MCF 10A (cell line): ENCODE results near the gene GID8. TPM values are rescaled to one million over a fixed set of nuclear protein-coding genes. Genes with fewer than 3 reads are reported as not detected.

ENCODE experiments used
- BruUV-seq: library from RNA; stranded (reverse); fragments of 400-500 nt; replicated peaks from 2 replicates; lab custom pipeline; 2021; lab: Mats Ljungman, UMichigan
- CTCF ChIA-PET: fragments of 300-600 bp; sonication (Branson Sonifier 250); formaldehyde crosslinking; extraction: SDS; loops from one replicate; lab custom pipeline; 2021; ENCODE audit warnings: antibody characterized with exemption, inconsistent platforms; lab: Yijun Ruan, JAX
- POLR2A ChIA-PET: fragments of 300-600, 350-650 bp; sonication (Branson Sonifier 250); formaldehyde crosslinking; extraction: SDS; loops from one replicate; lab custom pipeline; 2020; ENCODE audit warnings: antibody characterized with exemption, inconsistent platforms; lab: Yijun Ruan, JAX
- DNase-seq: peaks from one replicate; pipeline ENCODE4 v3.0.0-alpha.2; 2018; ENCODE audit not compliant: unreplicated experiment
- H3K27ac Mint-ChIP-seq: one replicate; pipeline ENCODE4 v1.8.0; 2022; ENCODE audit warnings: mild to moderate bottlenecking, low read depth, mixed read lengths; ENCODE audit not compliant: unreplicated experiment
- H3K27me3 Mint-ChIP-seq: one replicate; pipeline ENCODE4 v1.8.0; 2022; ENCODE audit warnings: mixed read lengths; ENCODE audit not compliant: insufficient read depth, unreplicated experiment
- H3K36me3 Mint-ChIP-seq: one replicate; pipeline ENCODE4 v1.8.0; 2022; ENCODE audit warnings: mild to moderate bottlenecking, moderate library complexity, mixed read lengths; ENCODE audit not compliant: insufficient read depth, unreplicated experiment
- H3K4me1 Mint-ChIP-seq: one replicate; pipeline ENCODE4 v1.8.0; 2022; ENCODE audit warnings: mixed read lengths; ENCODE audit not compliant: insufficient read depth, unreplicated experiment
- H3K4me3 Mint-ChIP-seq: one replicate; pipeline ENCODE4 v1.8.0; 2022; ENCODE audit warnings: mild to moderate bottlenecking, moderate library complexity, mixed read lengths; ENCODE audit not compliant: unreplicated experiment
- H3K9me3 Mint-ChIP-seq: one replicate; pipeline ENCODE4 v1.8.0; 2022; ENCODE audit warnings: mixed read lengths; ENCODE audit not compliant: unreplicated experiment
- intact Hi-C: fragments of 100-400 bp; cut with micrococcal nuclease; formaldehyde crosslinking; loops from 2 replicates; pipeline ENCODE4 v1.14.1; 2022
- total RNA-seq: library from RNA; stranded (reverse); gene quantifications from 2 replicates; pipeline ENCODE4 v1.2.3, GENCODE V29; 2022
- TF ChIP-seq, protein P1 (sequence below): fragments of 200-600 bp; IDR thresholded peaks from one replicate; pipeline ENCODE4 v1.8.0; 2022; ENCODE audit warnings: antibody characterized with exemption, mild to moderate bottlenecking; ENCODE audit not compliant: unreplicated experiment

GID8 gene
- total RNA-seq, 1 experiment from 2014 or later: 31.6 TPM

DNA sequence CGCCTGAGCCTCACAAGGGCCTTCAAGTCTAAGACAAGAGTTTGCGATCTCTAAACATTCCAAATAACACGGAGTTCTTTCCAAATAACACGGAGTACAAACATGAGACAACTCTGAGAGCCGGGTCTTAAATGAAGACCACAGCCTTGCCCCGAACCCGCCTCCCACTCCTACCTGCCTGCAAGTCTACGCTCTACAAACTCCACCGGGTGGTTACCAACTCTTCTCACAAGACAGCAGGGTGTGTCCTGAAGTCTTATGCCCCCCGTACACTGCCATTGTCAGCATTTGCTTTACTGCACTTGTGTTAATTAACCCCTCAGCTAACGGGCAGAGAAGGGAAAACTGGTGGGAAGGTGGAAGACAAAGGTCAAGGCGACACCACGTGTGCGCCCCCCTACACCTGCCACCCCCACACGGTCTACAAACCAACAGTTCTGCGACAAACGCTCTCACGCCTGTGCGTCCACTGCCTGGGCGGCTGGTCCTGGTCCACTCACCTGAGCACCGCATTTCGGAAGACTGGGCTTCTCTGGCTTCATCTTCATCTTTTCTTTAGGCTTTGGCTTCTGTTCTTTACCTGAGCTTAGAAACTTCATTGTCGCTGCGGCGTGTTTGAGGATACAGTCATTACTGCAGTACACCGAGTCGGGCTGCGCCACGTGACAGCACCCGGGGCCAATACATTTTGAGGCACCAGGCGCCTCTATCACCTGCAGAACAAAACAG is 31.1 kb upstream of the GID8 start:
- TF ChIP-seq, protein P1, sequence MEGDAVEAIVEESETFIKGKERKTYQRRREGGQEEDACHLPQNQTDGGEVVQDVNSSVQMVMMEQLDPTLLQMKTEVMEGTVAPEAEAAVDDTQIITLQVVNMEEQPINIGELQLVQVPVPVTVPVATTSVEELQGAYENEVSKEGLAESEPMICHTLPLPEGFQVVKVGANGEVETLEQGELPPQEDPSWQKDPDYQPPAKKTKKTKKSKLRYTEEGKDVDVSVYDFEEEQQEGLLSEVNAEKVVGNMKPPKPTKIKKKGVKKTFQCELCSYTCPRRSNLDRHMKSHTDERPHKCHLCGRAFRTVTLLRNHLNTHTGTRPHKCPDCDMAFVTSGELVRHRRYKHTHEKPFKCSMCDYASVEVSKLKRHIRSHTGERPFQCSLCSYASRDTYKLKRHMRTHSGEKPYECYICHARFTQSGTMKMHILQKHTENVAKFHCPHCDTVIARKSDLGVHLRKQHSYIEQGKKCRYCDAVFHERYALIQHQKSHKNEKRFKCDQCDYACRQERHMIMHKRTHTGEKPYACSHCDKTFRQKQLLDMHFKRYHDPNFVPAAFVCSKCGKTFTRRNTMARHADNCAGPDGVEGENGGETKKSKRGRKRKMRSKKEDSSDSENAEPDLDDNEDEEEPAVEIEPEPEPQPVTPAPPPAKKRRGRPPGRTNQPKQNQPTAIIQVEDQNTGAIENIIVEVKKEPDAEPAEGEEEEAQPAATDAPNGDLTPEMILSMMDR: no peak
- H3K4me1 Mint-ChIP-seq: no peaks in the 10 kb centered on the region
- H3K9me3 Mint-ChIP-seq: no peaks in the 10 kb centered on the region
- H3K27me3 Mint-ChIP-seq: no peaks in the 10 kb centered on the region
- no peak overlapping the region for H3K27ac Mint-ChIP-seq
- ChIA-PET CTCF (interaction anchor here (0.7 to 2.3 kb wide), 8 partner anchors 8 to 185 kb away, joined by 3 to 25 read pairs (median 6); no protein-coding TSS in a partner anchor), POLR2A (interaction anchor here (1.2 to 1.7 kb wide), 3 partner anchors 8 to 18 kb away, joined by 5 read pairs; no protein-coding TSS in a partner anchor)
- H3K36me3 Mint-ChIP-seq: peaks cover 100% of the 10 kb centered on the region
- intact Hi-C loops: no loop called here
- BruUV-seq: no TSS peak
- DNase-seq: no peak
- no peak overlapping the region for H3K4me3 Mint-ChIP-seq

DNA sequence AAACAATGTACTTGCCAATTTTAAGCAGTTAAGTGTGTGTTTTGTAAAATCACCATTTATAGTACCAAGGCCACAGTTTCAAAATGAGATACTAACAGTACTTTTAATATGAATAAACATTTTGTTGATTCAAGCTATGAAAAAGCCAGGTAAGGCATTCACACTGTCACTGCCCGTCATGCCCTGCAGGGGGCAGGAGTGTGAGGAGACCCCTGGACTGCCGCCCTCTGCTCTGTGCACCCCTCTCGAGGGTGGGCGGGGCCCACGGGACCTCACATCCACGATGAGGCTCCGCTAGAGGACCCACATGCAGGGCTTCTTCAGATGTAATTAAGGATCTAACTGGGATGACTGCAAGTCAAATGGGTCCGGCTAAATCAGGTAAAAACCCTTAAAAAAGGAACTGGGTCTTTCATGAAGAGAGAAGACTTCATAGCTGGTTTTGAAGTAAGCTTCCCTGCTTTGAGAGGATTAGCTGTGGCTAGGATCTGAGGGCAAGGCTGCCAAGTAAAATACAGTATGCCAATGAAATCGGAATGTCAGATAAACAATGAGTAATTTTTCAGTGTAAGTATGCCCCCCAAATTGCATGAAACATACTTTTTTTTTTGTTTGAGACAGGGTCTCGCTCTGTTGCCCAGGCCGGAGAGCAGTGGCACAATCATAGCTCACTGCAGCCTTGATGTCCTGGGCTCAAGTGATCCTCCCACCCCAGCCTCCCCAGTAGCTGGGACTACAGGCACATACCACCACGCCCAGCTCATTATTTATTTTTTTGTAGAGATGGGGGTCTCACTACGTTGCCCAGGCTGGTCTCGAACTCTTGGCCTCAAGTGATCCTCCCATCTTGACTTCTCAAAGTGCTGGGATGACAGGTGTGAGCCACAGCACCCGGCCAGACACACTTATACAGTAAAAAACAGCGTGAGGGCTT is 30.3 kb upstream of the GID8 start:
- peaks cover 97% of the 10 kb centered on the region for H3K36me3 Mint-ChIP-seq
- ChIA-PET POLR2A (interaction anchor here (0.7 to 1.7 kb wide), 4 partner anchors 9 to 40 kb away, joined by 3 to 5 read pairs (median 5); no protein-coding TSS in a partner anchor), CTCF (interaction anchor here (0.7 to 2.3 kb wide), 13 partner anchors 7 to 269 kb away, joined by 3 to 25 read pairs (median 5); no protein-coding TSS in a partner anchor)
- intact Hi-C loops: no loop called here
- H3K27me3 Mint-ChIP-seq: no peaks in the 10 kb centered on the region
- TF ChIP-seq, protein P1: peak; percentile 64
- H3K4me1 Mint-ChIP-seq: no peaks in the 10 kb centered on the region
- no TSS peak for BruUV-seq
- no peak overlapping the region for H3K27ac Mint-ChIP-seq
- H3K4me3 Mint-ChIP-seq: no peak overlapping the region
- DNase-seq: no peak
- H3K9me3 Mint-ChIP-seq: no peaks in the 10 kb centered on the region

DNA sequence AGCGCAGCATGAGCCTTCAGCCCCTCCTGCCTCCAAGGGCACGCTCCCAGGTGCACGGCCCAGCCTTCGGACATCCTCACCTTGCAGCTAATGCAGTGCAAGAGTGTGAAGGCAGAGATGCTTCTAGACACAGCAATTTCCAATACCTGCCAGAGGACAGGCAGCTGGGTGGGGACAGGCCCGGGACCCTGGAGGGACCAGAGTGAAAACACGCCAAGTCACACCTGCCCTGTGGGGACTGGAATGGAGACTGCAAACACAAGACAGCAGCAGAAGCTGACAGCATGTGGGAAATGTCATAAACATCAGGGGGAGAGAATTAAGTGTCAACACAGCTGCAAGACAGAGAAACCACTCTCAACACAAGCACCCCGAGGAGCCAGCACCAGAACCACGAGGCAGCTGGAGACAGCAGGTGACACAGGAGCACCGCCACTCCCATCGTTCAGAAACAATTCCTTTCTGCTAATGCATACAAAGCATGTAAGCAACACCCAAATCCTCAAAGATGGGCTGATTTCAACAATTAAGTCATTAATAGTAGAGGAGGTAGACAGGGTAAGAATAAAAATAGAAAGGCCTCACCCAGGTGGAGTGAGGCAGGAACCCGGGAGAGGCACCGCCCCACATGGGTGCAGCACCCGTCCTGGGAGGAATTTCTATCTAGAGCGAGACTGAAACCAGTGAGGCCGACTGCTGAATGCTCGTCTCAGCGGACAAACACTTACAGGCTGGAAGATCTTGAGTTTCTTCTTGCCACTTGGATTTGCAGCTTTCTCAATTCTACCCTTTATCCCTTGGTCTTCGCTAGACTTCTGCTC is 28.8 kb upstream of the GID8 start:
- ChIA-PET POLR2A (no interaction called here), CTCF (interaction anchor here (0.6 to 2.3 kb wide), 9 partner anchors 7 to 100 kb away, joined by 3 to 25 read pairs (median 4); partner anchors contain the start of gene DIDO1)
- no peak for DNase-seq
- H3K9me3 Mint-ChIP-seq: no peaks in the 10 kb centered on the region
- peaks cover 94% of the 10 kb centered on the region for H3K36me3 Mint-ChIP-seq
- intact Hi-C loops: no loop called here
- BruUV-seq: no TSS peak
- no peaks in the 10 kb centered on the region for H3K27me3 Mint-ChIP-seq
- TF ChIP-seq, protein P1: no peak
- H3K4me3 Mint-ChIP-seq: no peak overlapping the region
- H3K4me1 Mint-ChIP-seq: no peaks in the 10 kb centered on the region
- peak overlapping the region; percentile 44 for H3K27ac Mint-ChIP-seq
